ENCODE measurements around the gene PASK. TPM values are rescaled to one million over a fixed set of nuclear protein-coding genes. Genes with fewer than 3 reads are reported as not detected.

The PASK gene
- total RNA-seq, 1 donor from 2014 or later, result 15.7 TPM

DNA sequence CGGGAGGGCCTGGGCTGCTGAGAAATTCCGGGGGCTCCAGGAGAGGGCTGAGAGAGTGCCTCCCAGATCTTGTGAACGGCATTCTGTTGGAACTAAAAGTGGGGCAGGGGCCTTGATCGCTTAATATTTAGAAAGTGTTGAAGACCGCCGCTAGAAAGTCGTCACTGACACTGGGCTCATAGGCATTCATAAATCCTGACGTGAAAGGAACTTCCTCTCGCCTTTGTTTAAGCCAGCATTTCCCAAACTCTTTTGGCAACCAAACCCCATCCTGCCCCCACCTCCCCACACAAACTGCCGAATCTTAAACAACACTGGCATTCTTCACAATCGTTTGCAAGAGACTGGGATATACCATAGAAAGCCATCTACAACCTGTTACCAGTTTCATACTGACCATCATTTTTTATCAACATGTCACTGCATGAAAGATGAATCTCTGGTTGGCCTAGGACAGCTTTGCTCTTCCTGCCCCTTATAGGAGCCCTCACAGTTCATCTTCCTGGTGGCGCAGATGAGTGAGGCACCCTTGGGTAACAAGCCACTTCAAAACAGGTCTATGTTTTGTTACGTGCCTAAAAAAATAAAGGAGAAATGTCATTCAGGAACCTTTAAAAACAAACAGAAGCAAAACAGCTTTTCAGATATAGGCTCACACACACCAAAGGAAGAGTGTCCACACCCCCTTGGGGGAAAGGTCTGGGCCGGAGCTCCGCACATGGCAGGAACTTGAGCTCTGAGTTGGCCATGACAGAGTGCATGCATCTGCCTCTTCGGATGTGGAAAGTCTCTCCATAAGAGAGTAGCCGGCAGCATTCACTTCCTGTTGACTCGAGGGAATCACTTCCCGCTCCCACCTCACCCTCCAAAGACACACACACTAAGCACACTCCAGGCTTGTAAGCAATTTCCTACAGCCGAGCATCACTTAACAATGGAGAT lies 60.2 kb downstream of the PASK start:
- Histone ChIP-seq H3K36me3 (peaks cover 77% of the 10 kb centered on the region), H3K4me3 (no peak overlapping the region)
- no peak for ATAC-seq

DNA sequence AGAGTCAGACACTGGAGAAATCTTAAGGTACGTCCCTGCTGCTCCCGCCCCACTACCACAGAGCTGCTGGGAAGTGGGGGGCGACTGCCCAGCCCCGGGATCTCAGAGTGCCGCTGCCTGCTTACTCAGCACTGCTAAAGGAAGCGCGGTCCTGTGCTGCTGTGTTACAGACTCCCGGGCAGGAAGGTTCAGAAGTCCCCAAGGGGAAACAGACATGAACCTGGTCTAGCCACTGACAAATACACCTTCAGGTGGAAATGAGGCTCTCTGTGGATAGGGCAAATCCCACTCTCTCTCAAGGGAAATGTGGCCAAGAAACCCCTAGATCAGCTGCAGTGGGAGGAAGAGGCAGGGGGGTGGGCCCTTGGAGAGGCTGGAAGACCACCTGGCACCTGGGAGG lies 60.9 kb downstream of the PASK start:
- Histone ChIP-seq H3K4me3 (no peak overlapping the region), H3K4me1 (no peaks in the 10 kb centered on the region), H3K27ac (peak overlapping the region; percentile 20), H3K27me3 (no peaks in the 10 kb centered on the region), H3K36me3 (peaks cover 75% of the 10 kb centered on the region), H3K9me3 (no peaks in the 10 kb centered on the region)
- ATAC-seq (no peak), DNase-seq (no peak)
- TF ChIP-seq, protein P1, sequence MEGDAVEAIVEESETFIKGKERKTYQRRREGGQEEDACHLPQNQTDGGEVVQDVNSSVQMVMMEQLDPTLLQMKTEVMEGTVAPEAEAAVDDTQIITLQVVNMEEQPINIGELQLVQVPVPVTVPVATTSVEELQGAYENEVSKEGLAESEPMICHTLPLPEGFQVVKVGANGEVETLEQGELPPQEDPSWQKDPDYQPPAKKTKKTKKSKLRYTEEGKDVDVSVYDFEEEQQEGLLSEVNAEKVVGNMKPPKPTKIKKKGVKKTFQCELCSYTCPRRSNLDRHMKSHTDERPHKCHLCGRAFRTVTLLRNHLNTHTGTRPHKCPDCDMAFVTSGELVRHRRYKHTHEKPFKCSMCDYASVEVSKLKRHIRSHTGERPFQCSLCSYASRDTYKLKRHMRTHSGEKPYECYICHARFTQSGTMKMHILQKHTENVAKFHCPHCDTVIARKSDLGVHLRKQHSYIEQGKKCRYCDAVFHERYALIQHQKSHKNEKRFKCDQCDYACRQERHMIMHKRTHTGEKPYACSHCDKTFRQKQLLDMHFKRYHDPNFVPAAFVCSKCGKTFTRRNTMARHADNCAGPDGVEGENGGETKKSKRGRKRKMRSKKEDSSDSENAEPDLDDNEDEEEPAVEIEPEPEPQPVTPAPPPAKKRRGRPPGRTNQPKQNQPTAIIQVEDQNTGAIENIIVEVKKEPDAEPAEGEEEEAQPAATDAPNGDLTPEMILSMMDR (IDR thresholded peaks at IDR 0.05), result no peak
- intact Hi-C loops (cut with DNase I), result no loop called here

More for the DNA sequence above, 60.2 kb downstream of the PASK start:
- no peak for DNase-seq
- no peaks in the 10 kb centered on the region for H3K27me3 ChIP-seq
- TF ChIP-seq, protein P1 (IDR thresholded peaks at IDR 0.05), result no peak
- H3K27ac ChIP-seq, result peak overlapping the region; percentile 27
- intact Hi-C loops (cut with DNase I), result no loop called here
- H3K9me3 ChIP-seq, result no peaks in the 10 kb centered on the region
- no peaks in the 10 kb centered on the region for H3K4me1 ChIP-seq

DNA sequence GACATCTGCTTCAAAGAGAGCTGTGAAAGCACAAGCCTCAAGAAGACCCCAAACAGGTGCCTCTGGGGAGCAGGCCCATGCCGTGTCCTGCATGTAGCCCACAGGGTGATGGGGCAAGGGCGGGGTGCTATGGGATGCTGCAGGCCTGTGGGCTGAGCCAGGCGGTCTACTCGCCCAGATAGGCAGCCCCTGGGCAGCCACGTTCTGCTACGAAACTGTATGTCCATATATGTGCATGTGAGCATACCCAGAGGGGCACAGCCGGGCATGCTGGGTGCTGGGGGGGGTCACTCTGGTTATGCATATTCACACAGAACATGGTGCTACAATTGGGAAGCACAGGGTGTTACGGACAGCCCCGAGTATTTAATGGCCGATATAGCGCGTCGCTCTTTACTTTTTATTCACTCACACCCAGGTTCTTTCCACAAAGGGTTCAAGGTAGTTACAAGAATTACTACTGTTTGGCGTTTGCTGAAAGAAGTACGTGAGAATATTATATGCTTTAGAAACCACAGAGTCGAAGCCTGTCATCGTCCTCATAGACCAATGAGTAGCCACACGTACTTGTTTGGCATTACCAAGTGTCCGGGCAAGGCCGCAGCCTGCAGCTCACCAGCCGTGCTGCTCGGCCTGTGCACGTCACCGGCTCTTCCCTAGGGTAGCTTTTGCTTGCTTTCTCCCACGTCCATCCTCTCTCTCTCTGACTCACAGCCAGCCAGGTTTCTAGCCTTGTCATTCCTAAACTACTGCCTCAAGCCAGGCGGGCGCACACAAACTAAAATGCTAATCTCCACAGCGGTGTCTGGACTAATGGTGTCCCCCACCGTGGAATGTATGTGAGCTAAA lies 61.6 kb downstream of the PASK start:
- DNase-seq (no peak), ATAC-seq (no peak)
- Histone ChIP-seq H3K4me1 (no peaks in the 10 kb centered on the region), H3K27me3 (no peaks in the 10 kb centered on the region), H3K36me3 (peaks cover 69% of the 10 kb centered on the region), H3K4me3 (no peak overlapping the region), H3K9me3 (no peaks in the 10 kb centered on the region), H3K27ac (no peak overlapping the region)
- TF ChIP-seq, protein P1 (IDR thresholded peaks at IDR 0.05), result no peak
- intact Hi-C loops (cut with DNase I), result no loop called here

DNA sequence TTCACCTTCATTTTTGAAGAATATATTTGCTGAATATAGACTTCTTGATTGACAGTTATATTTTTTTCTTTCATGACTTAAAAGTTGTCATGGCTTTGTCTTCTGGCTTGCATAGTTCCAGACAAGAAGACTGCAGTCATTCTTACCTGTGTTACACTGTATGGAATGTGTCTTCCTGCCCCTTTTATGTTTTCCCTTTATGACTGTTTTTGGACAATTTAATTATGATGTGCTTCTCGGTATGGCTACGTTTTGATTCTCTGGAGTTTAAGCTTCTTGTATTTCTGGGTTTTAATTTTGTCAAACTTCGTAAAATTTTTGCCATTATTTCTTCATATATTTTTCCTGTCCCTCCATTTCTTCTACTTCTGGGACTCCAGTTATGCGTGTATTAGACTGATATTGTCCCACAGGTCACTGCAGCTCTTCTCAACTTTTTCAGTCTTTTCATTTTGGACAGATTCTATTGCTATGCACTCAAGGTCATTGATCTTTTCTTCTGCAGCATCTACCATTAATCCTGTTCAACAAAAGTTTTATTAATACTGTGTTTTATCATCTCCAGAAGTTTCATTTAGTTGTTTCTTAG lies 64.3 kb downstream of the PASK start:
- Histone ChIP-seq H3K36me3 (peaks cover 43% of the 10 kb centered on the region), H3K27ac (no peak overlapping the region), H3K4me1 (peaks cover 8% of the 10 kb centered on the region), H3K9me3 (no peaks in the 10 kb centered on the region), H3K4me3 (no peak overlapping the region), H3K27me3 (no peaks in the 10 kb centered on the region)
- no peak for DNase-seq
- no peak for ATAC-seq
- intact Hi-C loops (cut with DNase I), result no loop called here
- TF ChIP-seq, protein P1 (IDR thresholded peaks at IDR 0.05), result no peak

DNA sequence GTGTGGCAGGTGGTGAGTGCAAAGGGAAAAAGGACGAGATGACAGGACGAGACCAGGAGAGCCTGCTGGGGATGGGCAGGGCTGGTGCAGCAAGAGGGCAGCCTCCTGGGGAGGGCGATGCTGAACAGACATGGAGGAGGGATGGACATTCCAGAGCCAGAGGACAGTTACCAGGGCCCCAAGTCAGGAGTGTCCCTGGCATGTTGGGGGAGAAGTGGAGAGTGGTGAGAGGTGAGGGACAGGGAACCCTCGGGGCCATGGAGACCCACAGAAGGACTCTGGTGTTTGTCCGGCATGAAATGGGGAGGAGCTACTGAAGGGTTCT lies 66.2 kb downstream of the PASK start:
- Histone ChIP-seq H3K4me1 (peaks cover 8% of the 10 kb centered on the region), H3K9me3 (no peaks in the 10 kb centered on the region), H3K4me3 (no peak overlapping the region), H3K27me3 (no peaks in the 10 kb centered on the region), H3K36me3 (peaks cover 24% of the 10 kb centered on the region), H3K27ac (no peak overlapping the region)
- DNase-seq, result no peak
- TF ChIP-seq, protein P1 (IDR thresholded peaks at IDR 0.05), result no peak
- intact Hi-C loops (cut with DNase I), result no loop called here
- peak; percentile 3 for ATAC-seq
